NCI-H446 (cell line): ENCODE data around the gene HSD17B13.
"Not testable (repeated sequence)": the region's sequence is repeated elsewhere in the genome, so short reads cannot be mapped to it uniquely, and the experiment has no call there.

Experiments used
- DNase-seq, 2 experiments: peaks; one replicate each; lab custom pipeline; 2025; lab: John Stamatoyannopoulos, UW

HSD17B13 gene, protein sequence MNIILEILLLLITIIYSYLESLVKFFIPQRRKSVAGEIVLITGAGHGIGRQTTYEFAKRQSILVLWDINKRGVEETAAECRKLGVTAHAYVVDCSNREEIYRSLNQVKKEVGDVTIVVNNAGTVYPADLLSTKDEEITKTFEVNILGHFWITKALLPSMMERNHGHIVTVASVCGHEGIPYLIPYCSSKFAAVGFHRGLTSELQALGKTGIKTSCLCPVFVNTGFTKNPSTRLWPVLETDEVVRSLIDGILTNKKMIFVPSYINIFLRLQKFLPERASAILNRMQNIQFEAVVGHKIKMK

DNA sequence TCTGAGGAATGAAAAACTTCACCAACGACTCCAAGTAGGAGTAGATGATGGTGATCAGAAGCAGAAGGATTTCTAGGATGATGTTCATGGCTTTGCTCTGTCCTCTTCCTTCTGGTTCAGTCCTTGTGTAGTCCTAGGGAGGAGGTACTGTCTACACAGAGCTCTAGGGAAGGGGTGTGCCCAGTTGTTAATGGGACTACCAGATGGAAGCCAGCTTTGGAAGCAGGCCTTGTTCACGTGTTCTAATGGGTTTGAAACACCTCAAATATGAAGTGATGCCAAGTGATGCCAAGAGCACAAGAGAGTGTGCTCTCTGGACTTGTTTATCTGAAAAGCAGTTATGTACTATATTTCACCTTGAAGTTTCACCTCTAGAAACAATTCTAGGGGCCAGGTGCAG is at the start of gene HSD17B13:
HSD17B13 (minus strand) TSS at position 129 of the 400 bp plus-strand sequence; CDS start at position 88, 41 bp downstream.
- DNase-seq, result peak in 1 of 2 experiments; percentile 21

DNA sequence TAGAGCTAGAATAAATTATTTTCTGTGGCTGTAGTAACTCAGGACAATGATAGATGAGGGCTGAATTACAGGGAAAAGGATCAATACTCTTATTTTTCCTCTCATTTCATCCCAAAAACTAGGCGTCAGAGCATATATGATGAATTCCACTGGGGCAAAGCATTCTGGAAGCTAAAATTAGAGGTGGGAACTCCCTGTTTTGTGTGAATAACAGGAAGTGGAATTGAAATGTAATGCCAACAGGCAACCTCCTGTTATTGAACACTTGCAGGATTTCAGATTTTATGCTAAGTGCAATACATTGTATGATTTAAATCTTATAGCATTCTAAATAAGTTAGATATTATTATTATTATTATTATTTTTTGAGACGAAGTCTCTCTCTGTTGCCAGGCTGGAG is 47.4 kb upstream of the HSD17B13 start:
- DNase-seq, result no peak

DNA sequence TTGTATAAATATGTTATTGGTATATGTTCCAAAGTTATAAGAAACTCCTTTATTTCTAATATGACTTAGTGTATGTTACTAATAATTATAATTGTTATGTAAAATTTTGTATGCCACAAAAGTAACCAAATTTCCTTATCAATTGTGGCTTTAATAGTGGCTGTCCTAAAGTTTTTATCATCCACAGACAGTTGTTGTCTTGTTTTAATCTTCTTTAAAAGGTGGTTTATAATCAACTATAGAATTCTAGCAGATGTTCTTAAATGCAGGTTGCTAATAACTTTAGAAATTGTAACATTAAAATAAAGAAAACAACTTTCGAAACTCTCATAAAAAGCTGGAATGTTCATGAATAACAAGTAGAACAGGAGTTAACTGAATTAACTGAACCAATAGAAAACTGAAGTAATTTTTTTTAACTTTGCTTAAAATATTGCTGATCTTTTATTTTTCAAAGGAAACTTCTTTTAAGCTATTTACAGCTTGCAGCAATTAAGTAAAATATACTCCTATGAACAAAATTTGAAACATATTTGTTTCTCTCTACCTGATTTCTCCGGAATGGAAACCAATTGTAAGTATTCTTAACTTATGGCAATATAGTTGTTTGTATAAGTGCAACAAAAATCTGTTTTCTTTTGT is 44.0 kb upstream of the HSD17B13 start:
- no peak for DNase-seq

DNA sequence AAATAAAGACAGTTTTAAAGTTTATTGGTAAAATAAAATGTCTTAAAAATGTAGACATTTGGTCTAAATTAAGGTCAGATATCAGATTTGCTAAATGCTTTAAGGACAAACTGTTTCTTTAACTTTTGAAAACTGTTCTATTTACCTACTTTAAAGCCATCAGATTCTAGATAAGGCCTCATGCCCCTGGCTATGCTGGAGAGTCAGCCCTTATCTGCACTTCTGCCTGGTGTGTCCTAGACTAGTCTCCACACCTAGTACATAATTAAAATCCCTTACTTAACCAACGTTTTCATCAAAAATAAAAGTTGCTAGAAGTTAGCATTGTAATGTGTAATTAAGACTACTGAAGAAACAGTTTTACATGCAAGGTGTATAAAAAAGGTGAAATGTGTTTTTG is 42.7 kb upstream of the HSD17B13 start:
- DNase-seq, result no peak

DNA sequence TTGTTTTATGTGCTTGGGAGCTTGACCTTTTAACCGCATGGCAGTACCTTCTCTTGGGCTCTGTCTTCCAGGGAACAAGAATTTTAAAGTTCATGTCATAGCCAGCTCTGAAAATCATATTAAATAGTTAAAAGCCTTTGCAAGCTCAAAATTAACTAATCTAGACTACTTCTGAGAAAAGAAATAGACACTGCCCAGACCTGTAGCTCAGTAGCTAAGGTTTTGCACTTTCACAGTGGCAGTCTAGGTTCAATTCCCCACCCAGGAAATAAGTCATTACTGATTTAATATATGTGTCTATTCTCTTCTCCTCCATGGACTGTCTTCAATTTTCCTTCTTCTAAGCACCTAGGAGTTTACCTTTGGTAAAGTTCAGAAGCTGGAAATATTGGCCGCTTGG is 40.9 kb upstream of the HSD17B13 start:
- no peak for DNase-seq

DNA sequence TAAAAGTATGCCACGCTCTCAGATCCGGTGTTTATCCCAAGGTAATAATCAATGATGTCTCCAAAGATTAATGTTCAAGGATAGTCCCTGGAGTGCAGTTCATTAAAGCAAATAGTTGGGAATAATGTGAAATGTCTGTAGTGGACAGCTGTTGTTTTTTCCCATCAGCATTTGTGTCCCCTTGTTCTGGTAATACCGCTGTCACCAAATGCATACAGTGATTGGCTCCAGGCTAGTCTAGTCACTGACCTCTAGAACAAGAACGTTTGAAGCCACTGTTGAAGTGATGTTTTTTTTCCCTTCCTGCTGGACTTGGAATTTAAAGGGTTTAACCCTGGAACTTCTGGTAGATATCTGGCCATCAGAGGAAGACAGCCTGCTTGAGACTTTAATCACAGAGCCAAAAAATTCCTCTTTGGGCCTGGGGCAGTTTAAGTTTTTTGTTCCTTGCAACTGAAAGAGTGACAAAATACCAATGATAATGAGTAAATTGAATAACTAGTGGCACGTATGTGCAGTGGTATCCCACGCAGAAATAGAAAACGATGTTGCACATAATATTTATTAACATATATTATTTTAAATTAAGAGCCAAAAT is 37.8 kb upstream of the HSD17B13 start:
- DNase-seq, result no peak

DNA sequence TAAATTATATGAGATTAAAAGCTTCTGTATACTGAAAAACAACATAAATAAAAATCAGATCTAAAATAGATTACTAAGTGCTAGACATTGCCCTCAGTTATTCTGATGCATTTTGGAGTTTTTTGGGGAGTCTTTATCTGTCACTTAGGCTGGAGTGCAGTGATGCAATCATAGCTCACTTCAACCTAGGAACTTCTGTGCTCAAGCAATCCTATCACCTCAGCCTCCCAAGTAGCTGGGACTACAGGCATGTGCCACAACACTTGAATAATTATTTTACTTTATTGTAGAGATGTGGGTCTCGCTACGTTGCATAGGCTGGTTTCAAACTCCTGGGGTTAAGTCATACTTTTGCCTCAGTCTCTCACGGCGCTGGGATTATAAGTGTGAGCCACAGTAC is 36.6 kb upstream of the HSD17B13 start:
- no peak for DNase-seq

DNA sequence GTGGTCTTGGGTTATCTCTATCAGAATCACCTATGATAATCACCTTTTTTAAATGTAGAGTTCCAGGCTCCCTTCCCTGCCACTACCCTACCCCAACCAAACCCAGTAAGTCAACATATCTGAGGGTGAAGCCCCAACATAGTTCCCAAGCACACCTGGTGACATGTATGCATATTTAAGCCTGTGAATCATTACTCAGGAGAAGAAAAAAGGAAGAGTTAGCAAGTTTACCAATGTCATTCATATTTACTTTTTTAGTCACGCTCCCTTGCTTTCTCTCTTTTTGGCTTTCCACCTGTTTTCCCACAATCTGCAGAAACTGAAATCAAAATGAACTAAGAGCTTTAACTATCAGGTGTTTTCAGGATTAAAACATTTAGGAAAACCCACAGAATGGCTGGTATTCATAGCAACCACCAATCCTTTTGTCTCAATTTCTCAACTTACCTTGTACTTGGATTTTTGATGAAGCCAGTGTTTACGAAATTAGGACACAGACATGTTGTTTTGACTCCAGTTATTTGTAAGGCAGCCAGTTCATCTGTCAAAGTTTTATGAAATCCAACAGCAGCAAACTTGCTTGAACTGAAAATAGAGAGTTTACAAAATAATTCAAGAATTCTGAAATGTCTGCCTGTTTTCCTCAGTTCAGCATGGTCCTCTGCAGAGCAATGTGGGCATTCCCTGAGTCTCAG is 34.3 kb upstream of the HSD17B13 start:
- no peak for DNase-seq

DNA sequence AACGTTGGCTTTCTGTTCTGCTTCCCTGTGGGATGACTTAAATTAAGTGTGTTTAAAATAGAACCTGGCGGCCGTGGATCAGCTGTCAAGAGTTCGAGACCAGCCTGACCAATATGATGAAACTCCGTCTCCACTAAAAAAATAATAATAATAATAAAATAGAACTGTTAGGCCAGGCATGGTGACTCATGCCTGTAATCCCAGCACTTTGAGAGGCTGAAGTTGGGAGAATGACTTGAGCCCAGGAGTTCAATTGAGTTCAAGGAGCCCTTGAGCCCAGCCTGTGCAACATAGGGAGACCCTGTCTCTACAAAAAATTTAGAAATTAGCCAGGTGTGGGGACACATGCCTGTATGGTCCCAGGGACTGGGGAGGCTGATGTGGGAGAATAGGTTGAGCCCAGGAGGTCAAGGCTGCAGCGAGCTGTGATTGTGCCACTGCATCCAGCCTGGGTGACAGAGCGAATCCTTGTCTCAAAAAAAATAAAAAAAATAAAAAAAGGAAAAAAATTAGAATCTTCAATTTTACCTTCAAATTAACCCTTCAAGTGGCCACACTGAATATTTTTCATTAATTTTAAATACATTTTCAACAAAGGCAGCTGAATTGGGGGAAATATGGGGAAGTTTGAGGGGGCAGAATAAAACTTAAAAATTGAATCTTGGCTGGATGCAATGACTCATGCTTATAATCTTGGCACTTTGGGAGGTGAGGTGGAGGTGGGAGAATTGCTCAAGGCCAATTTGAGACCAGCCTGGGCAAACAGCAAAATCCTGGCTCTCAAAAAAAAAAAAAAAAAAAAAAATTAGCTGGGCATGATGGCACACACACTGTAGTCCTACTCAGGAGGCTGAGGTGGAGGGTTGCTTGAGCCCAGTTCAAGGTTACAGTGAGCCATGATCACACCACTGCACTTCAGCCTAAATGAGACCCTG is 31.8 kb upstream of the HSD17B13 start:
- DNase-seq, result no peak

DNA sequence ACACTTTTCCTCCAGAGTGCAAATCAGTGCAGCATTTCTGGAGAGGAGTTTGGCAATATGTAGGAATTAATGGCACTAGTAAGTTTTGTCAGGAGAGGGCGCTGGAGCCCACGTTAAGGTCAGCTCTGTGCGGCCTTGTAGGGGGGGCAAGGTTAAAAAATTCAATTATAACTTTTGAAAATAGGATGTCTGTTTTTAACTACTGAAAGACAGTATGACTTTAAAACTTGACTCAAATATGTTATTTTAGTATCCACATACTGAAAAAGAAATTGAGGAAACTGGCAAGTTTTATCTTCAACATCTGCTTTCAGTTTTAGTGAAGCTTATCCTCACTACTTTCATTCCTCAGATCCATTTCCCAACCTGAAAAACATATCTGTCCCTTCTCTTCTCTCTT is 30.9 kb upstream of the HSD17B13 start:
- no peak for DNase-seq

DNA sequence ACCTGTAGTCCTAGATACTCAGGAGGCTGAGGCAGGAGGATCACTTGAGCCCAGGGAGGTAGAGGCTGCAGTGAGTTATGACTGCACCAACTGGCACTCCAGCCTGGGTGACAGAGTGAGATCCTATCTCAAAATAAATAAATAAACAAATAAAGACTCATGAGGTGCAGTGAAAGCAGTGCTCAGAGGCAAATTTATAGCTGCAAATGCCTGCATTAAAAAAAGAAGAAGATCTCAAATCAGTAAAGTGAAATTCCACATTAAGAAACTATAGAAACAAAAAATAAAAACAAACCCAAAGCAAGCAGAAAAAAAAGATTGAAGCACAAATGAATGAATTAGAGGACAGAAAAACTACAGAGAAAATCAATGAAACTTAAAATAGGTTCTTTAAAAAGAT is 22.5 kb upstream of the HSD17B13 start:
- DNase-seq, result no peak

DNA sequence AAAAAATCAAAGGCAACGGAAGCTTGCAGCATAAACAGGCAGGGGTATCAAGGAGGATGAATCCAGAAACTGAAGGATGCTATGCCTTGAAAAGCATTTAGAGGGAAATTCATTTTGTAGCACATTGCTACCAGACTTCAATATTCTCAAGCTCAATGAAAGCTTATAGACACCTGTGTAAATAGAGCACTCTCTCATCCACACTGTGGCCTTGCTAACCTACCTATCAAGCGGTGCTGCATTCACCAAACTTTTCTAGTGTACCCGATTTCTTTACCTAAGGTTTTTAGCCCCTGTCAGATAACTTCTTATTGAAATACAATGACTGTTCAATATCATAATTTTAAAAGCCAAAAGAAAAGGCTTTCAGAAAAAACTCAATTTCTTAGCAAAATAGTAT is 20.2 kb upstream of the HSD17B13 start:
- no peak for DNase-seq

DNA sequence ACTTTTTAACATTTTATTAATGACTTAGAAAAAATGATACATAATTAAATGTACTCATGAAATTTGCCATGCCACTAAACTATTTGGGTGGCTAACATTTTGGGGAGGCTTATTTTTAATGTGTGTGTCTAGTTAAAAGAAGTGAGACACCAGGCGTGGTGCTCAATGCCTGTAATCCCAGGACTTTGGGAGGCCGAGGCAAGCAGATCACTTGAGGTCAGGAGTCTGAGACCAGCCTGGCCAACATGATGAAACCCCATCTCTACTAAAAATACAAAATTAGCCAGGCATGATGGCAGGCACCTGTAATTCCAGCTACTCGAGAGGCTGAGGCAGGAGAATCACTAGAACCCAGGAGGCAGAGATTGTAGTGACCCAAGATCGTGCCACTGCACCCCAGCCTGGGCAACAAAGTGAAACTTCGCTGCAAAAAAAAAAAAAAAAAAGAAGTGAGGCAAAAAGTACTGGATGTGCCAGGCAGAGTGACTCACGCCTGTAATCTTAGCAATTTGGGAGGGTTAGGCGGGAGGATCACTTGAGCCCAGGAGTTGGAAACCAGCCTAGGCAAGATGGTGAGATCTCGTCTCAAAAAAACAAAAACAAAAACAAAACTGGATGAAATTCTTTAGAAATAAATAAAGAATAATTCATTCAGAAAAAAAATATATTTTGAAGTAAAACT is 19.4 kb upstream of the HSD17B13 start:
- DNase-seq, result not testable (repeated sequence)

DNA sequence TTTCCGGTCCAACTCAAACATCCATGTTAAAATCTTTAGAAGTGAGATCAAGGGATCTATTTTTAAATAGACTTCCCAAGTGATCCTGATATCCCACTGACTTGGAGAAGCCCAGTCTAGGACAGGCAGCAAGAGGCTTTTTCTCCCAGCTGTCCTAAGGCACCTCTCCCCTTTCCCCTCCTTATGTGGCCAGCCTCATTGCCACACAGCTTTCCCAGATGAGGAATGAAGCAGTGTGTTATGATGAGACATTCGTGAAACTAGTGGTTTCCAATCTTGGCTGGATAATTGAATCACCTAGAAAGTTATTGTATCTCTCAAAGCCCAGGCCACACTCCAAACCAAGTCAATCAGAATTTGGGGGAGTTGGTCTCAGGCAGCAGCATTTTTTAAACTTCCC is 16.8 kb upstream of the HSD17B13 start:
- no peak for DNase-seq

DNA sequence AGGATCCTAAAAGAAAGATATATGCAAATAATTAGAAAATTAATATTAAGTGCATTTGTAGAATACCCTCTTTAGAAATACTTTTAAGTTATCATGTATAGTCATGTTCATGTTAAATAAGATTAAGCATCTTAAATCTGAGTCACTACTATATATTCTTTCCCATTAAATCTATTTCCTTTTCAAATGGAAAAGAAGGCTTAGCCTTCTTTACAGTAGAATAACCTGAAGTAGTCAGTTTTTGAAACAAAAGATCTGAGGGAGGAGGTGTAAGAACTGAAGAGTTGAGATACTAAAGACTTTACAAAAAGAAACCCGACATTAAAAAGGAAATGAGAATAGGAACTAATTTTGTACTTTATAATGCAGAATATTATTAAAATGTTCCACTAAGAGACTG is 14.7 kb upstream of the HSD17B13 start:
- no peak for DNase-seq

DNA sequence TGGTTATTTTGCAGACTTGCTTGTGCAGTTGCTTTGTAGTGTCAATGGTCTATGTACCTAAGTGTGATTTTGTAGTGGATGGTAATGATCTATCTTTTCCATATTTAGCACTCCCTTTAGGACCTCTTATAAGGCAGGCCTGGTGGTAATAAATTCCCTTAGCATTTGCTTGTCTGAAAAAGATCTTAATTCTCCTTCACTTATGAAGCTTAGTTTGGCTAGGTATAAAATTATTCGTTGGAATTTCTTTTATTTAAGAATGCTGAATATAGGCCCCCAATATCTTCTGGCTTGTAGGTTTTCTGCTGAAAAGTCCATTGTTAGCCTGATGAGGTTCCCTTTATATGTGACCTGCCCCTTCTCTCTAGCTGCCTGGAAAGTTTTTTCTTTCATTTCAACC is 10.6 kb upstream of the HSD17B13 start:
- DNase-seq, result no peak

DNA sequence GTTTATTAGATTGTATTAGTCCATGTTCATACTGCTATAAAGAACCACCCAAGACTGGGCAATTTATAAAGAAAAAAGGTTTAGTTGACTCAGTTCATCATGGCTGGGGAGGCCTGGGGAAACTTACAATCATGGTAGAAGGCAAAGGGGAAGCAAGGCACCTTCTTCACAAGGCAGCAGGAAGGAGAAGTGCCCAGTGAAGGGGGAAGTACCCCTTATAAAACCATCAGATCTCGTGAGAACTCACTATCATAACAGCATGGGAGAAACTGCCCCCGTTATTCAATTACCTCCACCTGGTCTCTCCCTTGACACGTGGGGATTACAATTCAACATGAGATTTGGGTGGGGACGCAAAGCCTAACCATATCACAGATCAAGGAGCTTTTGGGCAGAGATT is 8.1 kb upstream of the HSD17B13 start:
- no peak for DNase-seq

DNA sequence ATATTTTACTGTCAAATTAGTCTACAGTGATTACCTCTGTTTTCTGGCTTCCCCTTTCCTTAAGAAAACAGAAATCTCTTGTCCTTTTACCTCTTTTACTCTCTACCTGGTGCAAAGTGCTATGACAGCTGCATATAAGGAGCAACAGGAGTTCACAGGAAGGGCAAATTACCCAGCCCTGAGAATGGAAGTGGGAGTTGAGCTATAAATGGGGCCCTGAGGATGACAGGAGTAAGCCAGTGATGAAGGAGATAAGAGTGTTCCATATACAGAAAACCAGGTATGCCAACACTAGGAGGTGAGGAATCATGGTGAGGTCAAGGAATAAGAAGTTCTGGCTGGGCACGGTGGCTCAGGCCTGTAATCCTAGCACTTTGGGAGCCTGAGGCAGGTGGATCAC is 4.5 kb upstream of the HSD17B13 start:
- DNase-seq, result no peak

DNA sequence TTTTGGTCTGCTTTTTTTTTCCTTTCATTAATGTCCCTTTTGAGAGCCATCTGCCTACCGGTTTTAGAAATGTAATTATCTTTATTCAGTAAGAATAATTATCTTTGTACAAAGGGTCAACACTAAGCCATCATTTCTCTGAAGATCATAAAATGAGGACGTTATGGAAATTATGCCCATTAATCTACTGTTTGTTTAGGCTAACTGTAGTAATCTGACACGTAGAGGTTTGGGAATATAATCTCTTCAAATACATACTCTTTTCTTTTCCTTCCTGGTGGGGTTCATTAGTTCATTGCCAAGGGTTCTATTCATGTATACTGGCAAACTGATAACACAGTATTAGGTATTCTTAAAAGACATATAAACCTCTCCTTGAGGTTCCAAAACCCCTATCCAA is 3.8 kb upstream of the HSD17B13 start:
- DNase-seq, result no peak

DNA sequence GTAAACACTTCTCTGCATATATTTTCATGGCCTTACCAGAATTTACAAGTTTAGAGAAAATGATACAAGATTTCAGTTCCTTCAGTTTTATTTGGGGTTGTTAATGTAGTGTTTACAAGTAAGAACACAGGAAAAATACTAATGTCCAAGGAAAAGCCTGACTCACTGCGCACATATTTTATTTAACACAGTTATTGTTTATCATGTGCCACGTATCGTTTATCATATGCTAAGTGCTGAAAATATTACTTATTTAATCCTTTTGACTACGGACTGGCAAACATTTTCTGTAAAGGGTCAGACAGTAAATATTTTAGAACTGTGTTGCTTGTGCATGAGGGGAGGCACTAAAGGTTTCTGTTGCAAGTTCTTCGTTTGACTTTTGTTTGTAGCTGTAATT is 794 bp downstream of the HSD17B13 start:
- DNase-seq, result no peak

DNA sequence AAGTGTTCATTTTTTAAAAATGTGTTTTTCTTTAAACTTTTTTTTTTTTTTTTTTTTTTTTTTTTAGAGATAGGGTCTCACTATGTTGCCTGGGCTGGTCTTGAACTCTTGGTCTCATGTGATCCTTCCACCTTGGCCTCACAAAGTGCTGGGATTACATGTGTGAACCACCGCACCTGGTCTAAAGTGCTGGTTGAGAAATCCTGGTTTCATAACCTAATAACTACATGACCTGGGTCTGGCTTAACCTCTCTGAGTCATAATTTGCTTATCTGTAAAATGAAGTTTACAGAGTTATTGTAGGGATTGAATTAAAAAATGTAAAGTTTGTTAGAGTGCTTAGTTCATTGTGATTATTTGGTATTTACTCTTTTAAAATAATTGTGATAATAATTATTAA is 5.2 kb downstream of the HSD17B13 start:
- no peak for DNase-seq
